C1 segment of cervical spinal cord (tissue), 14 donors: Measurements from ENCODE around the gene CCBE1.

Experiments used
- DNase-seq, 14 donors: peaks; one replicate each; lab custom pipeline; 2025; lab: John Stamatoyannopoulos, UW

CCBE1 gene

GRCh38 chr18:59570796-59571195 is 126.4 kb downstream of the CCBE1 start:
- DNase-seq: no peak

DNA sequence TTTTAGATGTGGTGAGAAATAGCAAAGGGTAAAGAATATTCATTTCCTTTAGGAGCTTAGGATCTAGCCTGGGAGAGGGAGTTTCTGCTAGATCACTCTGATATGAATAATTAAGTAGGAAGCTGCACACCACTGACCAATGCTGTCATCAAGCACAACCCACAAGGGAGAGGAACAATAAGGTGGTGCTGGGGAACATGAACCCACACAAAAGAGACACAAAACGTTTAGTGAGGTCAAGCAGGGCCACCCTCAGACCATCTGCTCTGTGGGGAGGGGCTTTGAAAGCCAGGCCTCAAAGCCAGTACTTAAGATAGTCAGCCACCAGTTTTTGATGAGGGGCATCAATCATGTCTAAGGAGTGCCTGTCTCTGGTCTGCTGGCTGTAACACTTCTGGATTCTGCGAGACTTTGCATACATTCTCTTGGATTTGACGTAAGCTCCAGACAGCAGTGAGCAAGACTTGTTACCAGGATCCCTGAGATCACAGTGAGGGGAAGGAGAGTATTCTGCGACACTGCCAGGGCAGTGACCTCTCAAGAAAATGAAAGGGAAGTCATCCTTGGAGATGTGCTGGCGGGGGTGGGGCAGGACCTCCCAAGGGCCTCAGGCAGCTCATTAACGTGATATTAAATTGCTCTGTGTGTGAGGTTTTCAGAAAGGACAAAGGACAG is 127.0 kb downstream of the CCBE1 start:
- DNase-seq: no peak

- no peak for DNase-seq
Measured at GRCh38 chr18:59569390-59569791, 127.8 kb downstream of the CCBE1 start.

GRCh38 chr18:59567431-59567830 is 129.8 kb downstream of the CCBE1 start:
- no peak for DNase-seq

GRCh38 chr18:59566533-59566971 is 130.7 kb downstream of the CCBE1 start:
- DNase-seq: no peak

GRCh38 chr18:59565957-59566356 is 131.3 kb downstream of the CCBE1 start:
- no peak for DNase-seq

- no peak for DNase-seq
Measured at GRCh38 chr18:59564561-59564960, 132.7 kb downstream of the CCBE1 start.

GRCh38 chr18:59563176-59563785 is 133.9 kb downstream of the CCBE1 start:
- no peak for DNase-seq

GRCh38 chr18:59562751-59563150 is 134.5 kb downstream of the CCBE1 start:
- no peak for DNase-seq

DNA sequence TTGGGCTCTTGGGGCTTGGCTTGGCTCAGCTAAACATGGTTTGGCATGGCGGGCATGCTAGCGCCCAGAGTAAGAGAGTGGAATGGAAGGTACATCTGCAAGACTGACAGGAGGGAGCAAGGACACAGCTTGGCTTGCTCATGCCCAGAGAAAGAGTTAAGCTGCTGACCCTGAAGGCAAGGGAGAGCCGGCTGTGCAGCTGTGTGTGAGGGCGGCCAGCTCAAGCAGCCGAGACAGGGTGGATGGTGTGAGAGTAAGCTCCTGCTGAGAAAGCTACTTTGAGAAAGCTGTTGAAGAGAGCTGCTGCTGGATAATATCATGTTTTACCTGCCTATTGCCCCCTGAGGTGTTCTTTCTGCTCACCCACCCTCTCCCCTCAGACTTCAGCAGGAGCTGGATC is 135.6 kb downstream of the CCBE1 start:
- DNase-seq: no peak

DNA sequence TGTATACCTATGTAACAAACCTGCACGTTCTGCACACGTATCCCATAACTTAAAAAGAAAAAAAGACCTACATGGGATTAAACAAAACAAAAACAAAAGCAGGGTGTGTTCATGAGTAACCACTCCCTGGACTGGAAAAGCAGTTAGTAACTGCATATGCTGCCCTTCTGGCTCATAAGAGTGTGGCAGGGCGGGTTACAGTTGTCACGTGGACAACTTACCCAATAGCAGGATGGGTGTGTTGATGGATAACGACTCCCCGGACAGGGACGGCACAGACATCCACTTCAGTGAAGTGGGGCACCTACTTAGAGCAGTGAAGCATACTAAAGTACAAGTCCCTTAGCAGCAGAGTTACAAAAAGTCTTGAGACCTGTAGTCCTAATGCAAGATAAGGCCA is 136.7 kb downstream of the CCBE1 start:
- no peak for DNase-seq

GRCh38 chr18:59559528-59559927 is 137.7 kb downstream of the CCBE1 start:
- no peak for DNase-seq

GRCh38 chr18:59555995-59556659 is 141.1 kb downstream of the CCBE1 start:
- no peak for DNase-seq

- DNase-seq: no peak
Measured at GRCh38 chr18:59554796-59555335, 142.4 kb downstream of the CCBE1 start.

GRCh38 chr18:59553273-59553870 is 143.9 kb downstream of the CCBE1 start:
- no peak for DNase-seq

- no peak for DNase-seq
Measured at GRCh38 chr18:59551902-59552635, 145.2 kb downstream of the CCBE1 start.

GRCh38 chr18:59550174-59550516 is 147.1 kb downstream of the CCBE1 start:
- DNase-seq: peak in 1 of 14 donors; percentile 41

GRCh38 chr18:59549503-59550173 is 147.6 kb downstream of the CCBE1 start:
- peak in 4 of 14 donors; percentile 10 to 41 (median 14) for DNase-seq

DNA sequence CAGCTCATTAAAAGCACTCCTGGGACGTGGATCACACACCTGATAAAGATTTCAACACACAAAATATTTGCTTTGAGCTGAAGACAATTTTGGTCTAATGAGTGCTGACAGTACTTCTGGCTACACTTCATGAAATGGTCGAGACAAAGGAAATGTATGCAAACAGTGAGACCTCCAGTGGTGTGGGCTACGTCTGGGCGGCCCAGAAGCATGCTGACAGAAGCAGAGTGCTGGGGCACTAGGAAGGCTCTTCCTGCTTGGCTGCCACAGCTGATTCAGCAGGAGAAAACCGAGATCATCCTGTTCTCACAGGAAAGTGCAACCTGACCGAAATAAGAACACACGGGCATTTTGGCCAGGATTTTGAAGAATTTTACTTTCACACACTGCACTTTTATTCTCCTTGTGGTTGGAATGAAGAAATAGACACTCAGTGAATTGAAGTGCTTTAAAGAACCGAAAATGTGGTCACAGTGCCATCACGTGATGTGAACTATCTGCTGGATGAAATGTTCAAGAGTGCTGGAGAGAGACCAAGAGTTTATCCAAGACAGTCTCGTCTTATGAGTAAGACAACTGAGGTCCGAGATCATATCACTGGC is 149.5 kb downstream of the CCBE1 start:
- DNase-seq: no peak

- DNase-seq: no peak
Measured at GRCh38 chr18:59546188-59546587, 151.0 kb downstream of the CCBE1 start.

DNA sequence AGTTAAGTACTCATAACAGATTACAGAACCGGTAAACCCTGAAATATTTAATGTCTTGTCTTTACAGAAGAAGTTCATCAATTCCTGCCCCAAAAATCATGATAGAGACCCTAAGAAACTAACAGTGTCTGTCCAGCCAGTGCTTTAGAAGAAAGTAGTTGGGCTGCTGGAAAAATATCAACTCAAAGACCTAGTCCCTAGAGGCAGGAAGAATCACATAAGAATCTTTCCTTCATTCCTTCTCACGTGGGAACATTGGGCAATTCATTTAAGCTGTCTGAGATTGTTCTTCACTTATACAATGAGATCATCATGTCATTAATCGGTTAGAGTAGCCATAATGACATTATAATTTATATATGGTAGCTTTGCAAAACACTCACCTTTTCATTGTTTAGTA is 156.4 kb downstream of the CCBE1 start:
- DNase-seq: no peak
